Gastrocnemius medialis (tissue), 4 donors: ENCODE measurements around the gene GAPDH.

Experiments used
- POLR2A ChIP-seq, 2 donors: fragments of 450-650 bp; IDR thresholded peaks; one replicate each; pipeline ENCODE4 v1.6.1; 2017; ENCODE audit warnings: antibody characterized with exemption in 2 of 2, mild to moderate bottlenecking in 2 of 2, moderate library complexity in 2 of 2
- TF ChIP-seq, protein P1 (sequence below), 5 experiments: fragments of 450-650 bp in 3 of 5; fragments of 200-600 bp in 2 of 5; sonication (generic) in 2 of 5; IDR thresholded peaks in 4 of 5; conservative IDR thresholded peaks in 1 of 5; 1 replicate in 4 of 5; 2 replicates in 1 of 5; pipeline ENCODE4 v1.5.1; 2016 to 2019; ENCODE audit warnings: antibody characterized with exemption in 5 of 5, mild to moderate bottlenecking in 3 of 5, moderate library complexity in 3 of 5

DNA sequence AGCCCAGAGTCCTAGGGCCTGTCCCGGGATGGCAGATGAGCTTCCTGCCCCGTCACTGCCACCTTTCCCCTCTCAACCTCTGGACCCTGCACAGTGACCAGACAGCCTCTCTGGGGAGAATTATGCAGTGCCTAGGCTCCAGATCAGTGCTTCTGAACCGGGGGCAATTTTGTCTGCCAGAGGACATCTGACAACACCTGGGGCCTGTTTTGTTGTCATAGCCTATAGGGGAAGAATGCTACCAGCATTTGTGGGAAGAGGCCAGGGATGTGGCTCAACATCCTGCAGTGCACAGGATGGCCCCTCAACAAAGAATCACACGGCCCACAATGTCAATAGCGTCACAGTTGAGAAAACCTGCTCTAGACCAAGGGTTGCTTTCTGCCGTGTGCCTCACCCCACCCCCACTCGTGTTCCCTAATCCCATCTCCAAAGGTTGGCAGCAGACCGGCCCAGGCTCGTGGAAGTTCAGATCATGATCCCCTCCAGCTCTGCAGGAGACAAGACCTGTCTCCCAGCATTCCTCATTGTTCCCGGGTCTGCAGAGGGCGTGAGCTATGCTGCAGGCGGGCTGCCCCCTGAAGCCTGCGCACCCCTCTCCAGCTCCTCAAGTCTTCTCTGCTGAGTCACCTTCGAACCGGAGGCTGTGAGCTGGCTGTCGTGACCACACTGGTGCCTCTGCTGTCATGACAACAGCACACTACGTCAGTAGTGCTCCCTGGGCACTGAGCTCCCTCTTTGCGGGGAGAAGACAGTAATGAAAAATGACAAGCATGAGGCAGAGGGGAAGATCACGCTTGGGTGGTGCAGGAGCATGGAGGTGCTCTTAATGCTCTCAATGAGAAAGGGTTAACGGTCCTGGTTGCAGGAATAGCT, 2.0 kb upstream of the GAPDH start:
- no peak for TF ChIP-seq POLR2A (IDR thresholded peaks at IDR 0.05)
- TF ChIP-seq, protein P1, sequence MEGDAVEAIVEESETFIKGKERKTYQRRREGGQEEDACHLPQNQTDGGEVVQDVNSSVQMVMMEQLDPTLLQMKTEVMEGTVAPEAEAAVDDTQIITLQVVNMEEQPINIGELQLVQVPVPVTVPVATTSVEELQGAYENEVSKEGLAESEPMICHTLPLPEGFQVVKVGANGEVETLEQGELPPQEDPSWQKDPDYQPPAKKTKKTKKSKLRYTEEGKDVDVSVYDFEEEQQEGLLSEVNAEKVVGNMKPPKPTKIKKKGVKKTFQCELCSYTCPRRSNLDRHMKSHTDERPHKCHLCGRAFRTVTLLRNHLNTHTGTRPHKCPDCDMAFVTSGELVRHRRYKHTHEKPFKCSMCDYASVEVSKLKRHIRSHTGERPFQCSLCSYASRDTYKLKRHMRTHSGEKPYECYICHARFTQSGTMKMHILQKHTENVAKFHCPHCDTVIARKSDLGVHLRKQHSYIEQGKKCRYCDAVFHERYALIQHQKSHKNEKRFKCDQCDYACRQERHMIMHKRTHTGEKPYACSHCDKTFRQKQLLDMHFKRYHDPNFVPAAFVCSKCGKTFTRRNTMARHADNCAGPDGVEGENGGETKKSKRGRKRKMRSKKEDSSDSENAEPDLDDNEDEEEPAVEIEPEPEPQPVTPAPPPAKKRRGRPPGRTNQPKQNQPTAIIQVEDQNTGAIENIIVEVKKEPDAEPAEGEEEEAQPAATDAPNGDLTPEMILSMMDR (IDR thresholded peaks at IDR 0.05 in 4 of 5, conservative IDR thresholded peaks at IDR 0.05 in 1 of 5) = no peak
